ENCODE data around the gene HSF4.

DNA sequence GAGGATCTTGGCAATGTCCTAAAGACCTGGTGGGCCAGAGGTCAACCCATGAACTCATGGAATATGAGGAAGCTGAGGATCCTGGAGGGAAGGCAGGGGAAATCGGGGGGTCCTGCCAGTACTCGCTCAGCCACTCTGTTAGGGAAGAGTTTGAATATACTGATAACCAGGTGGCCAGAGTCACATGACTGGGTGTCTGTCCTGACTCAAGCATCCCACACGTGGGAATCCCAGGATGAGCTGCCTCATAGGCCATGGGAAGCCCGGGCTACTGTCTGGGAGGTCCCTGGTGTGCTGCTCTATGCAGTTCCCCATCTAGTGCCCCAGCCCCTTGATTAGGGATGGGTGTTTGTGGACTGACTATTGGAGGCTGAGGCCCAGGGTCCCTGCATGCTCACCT, 23.8 kb downstream of the HSF4 start:
- TF ChIP-seq CTCF (IDR thresholded peaks at IDR 0.05; ENCODE audit: poor library complexity) (no peak), EZH2 (IDR thresholded peaks at IDR 0.05; ENCODE audit: borderline replicate concordance) (no peak)

Data from hepatocyte (in vitro differentiated cells).